PC-9 (cell line): ENCODE measurements around the gene DCAF8L1.

Experiments used
- CTCF ChIP-seq: fragments of 200-600 bp; sonication (generic); conservative IDR thresholded peaks from 2 replicates; pipeline ENCODE4 v1.6.1; 2017; ENCODE audit warnings: mixed run types, antibody characterized with exemption, mild to moderate bottlenecking, moderate library complexity
- EZH2 ChIP-seq: fragments of 200-600 bp; sonication (generic); IDR thresholded peaks from 2 replicates; pipeline ENCODE4 v1.8.0; 2017; ENCODE audit warnings: antibody characterized with exemption, low read depth

GRCh38 chrX:27997622-27998021 lies 16.4 kb upstream of the DCAF8L1 start:
- TF ChIP-seq CTCF (no peak), EZH2 (no peak)
